Spleen (tissue), 7 donors: ENCODE results near the gene BABAM2.

Experiments
- POLR2A ChIP-seq, 3 donors: fragments of 450-650 bp; IDR thresholded peaks; one replicate each; pipeline ENCODE4 v1.5.1; 2017; ENCODE audit warnings: antibody characterized with exemption in 3 of 3, mild to moderate bottlenecking in 1 of 3
- TF ChIP-seq, protein P1 (sequence below), 11 experiments: fragments of 200-600 bp in 7 of 11; fragments of 450-650 bp in 4 of 11; sonication (generic) in 4 of 11; IDR thresholded peaks in 8 of 11; conservative IDR thresholded peaks in 3 of 11; 1 replicate in 7 of 11; 2 replicates in 4 of 11; pipeline versions ENCODE4 v1.4.0 to v1.8.0; 2016 to 2021; ENCODE audit warnings: antibody characterized with exemption in 11 of 11, inconsistent platforms in 4 of 11, mild to moderate bottlenecking in 1 of 11
- donor health status: DM: no; HTN: no; CAD: no; lungs with moderate emphysema.
- donor health status: DM: no; HTN: no; CAD: no.
- donor health status: DM: no; HTN: no; CAD: no.

DNA sequence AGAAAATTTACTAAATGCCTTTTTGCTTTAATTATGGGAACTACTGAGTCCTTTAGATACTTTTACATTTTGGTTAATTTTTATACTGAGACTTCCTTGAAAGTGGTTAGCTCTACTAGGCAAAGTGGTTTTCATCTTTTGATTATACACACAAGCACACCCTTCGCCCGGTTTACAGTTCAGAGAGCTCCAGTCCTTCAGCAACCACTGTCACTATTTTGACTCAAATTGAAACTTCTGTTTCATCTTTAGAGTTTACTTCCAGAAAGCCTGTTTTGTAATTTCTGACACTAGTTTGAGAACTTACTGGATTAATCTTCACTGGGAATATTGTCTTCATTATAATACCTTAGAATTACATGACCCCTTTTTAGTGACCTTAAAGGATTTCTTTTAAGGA lies 361.8 kb downstream of the BABAM2 start:
- TF ChIP-seq POLR2A (IDR thresholded peaks at IDR 0.05), result no peak
- TF ChIP-seq, protein P1, sequence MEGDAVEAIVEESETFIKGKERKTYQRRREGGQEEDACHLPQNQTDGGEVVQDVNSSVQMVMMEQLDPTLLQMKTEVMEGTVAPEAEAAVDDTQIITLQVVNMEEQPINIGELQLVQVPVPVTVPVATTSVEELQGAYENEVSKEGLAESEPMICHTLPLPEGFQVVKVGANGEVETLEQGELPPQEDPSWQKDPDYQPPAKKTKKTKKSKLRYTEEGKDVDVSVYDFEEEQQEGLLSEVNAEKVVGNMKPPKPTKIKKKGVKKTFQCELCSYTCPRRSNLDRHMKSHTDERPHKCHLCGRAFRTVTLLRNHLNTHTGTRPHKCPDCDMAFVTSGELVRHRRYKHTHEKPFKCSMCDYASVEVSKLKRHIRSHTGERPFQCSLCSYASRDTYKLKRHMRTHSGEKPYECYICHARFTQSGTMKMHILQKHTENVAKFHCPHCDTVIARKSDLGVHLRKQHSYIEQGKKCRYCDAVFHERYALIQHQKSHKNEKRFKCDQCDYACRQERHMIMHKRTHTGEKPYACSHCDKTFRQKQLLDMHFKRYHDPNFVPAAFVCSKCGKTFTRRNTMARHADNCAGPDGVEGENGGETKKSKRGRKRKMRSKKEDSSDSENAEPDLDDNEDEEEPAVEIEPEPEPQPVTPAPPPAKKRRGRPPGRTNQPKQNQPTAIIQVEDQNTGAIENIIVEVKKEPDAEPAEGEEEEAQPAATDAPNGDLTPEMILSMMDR (IDR thresholded peaks at IDR 0.05 in 8 of 11, conservative IDR thresholded peaks at IDR 0.05 in 3 of 11), result no peak
